ENCODE results near the gene MICAL3.

The MICAL3 gene

DNA sequence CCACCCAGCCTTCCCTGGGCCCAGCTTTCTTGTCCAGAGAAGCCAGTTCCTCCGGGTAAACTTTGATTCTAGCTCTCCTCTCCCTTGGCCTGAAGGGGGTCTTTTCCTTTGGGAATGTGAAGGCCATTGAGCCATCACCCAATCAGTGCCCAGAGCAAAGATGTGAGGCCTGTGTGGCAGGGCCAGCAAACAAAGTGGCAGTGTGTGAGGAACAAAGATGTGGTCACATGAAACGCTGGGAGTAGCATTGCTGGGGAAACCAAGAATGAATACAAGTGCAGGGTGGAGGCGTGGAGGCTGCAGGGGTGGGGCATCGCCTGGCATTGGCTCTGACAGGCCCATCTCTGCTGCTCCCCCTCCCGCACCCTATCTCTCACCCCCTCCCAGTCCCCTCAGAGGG is 158.2 kb downstream of the MICAL3 start:
- TF ChIP-seq POLR2AphosphoS5 (IDR thresholded peaks at IDR 0.05; ENCODE audit: low read depth, low read length) (no peak), REST (IDR thresholded peaks at IDR 0.05; ENCODE audit: insufficient read depth in 1 of 2, low read depth in 2 of 2, low read length in 2 of 2) (no peak), TAF1 (IDR thresholded peaks at IDR 0.05; ENCODE audit: borderline replicate concordance, insufficient read depth, low read length) (no peak), FOXP2 (optimal IDR thresholded peaks at IDR 0.05; ENCODE audit: borderline replicate concordance, extremely low read depth, extremely low read length, insufficient read depth) (no peak), SIN3A (IDR thresholded peaks at IDR 0.05; ENCODE audit: borderline replicate concordance, insufficient read depth, low read length) (no peak)

- TF ChIP-seq FOXP2 (optimal IDR thresholded peaks at IDR 0.05; ENCODE audit: borderline replicate concordance, extremely low read depth, extremely low read length, insufficient read depth) (no peak), REST (IDR thresholded peaks at IDR 0.05; ENCODE audit: insufficient read depth in 1 of 2, low read depth in 2 of 2, low read length in 2 of 2) (no peak), POLR2AphosphoS5 (IDR thresholded peaks at IDR 0.05; ENCODE audit: low read depth, low read length) (no peak), SIN3A (IDR thresholded peaks at IDR 0.05; ENCODE audit: borderline replicate concordance, insufficient read depth, low read length) (no peak), TAF1 (IDR thresholded peaks at IDR 0.05; ENCODE audit: borderline replicate concordance, insufficient read depth, low read length) (no peak)
These were observed 158.9 kb downstream of the MICAL3 start for GRCh38 chr22:17865183-17866055.

- no peak for TF ChIP-seq POLR2AphosphoS5 (IDR thresholded peaks at IDR 0.05; ENCODE audit: low read depth, low read length)
- no peak for TF ChIP-seq SIN3A (IDR thresholded peaks at IDR 0.05; ENCODE audit: borderline replicate concordance, insufficient read depth, low read length)
- TF ChIP-seq TAF1 (IDR thresholded peaks at IDR 0.05; ENCODE audit: borderline replicate concordance, insufficient read depth, low read length) = no peak
- no peak for TF ChIP-seq FOXP2 (optimal IDR thresholded peaks at IDR 0.05; ENCODE audit: borderline replicate concordance, extremely low read depth, extremely low read length, insufficient read depth)
- no peak for TF ChIP-seq REST (IDR thresholded peaks at IDR 0.05; ENCODE audit: insufficient read depth in 1 of 2, low read depth in 2 of 2, low read length in 2 of 2)
These were observed 159.8 kb downstream of the MICAL3 start for GRCh38 chr22:17864398-17865182.

GRCh38 chr22:17862646-17863181 is 161.6 kb downstream of the MICAL3 start:
- TF ChIP-seq SIN3A (IDR thresholded peaks at IDR 0.05; ENCODE audit: borderline replicate concordance, insufficient read depth, low read length) (no peak), FOXP2 (optimal IDR thresholded peaks at IDR 0.05; ENCODE audit: borderline replicate concordance, extremely low read depth, extremely low read length, insufficient read depth) (no peak), REST (IDR thresholded peaks at IDR 0.05; ENCODE audit: insufficient read depth in 1 of 2, low read depth in 2 of 2, low read length in 2 of 2) (no peak), POLR2AphosphoS5 (IDR thresholded peaks at IDR 0.05; ENCODE audit: low read depth, low read length) (no peak), TAF1 (IDR thresholded peaks at IDR 0.05; ENCODE audit: borderline replicate concordance, insufficient read depth, low read length) (no peak)

Data from PFSK-1 (cell line).